Measurements from ENCODE around the gene ELK1.

The ELK1 gene

GRCh38 chrX:47633689-47634590 is 16.4 kb downstream of the ELK1 start:
- DNase-seq (ENCODE audit: low read depth): no peak
- no peak overlapping the region for H3K4me3 ChIP-seq (ENCODE audit: control insufficient read depth, low read depth, low read length)

GRCh38 chrX:47632666-47633065 is 17.7 kb downstream of the ELK1 start:
- H3K4me3 ChIP-seq (ENCODE audit: control insufficient read depth, low read depth, low read length): no peak overlapping the region
- TF ChIP-seq CTCF (IDR thresholded peaks at IDR 0.05; ENCODE audit: control insufficient read depth, insufficient read depth, low read depth, low read length, missing control alignments): no peak
- no peak for DNase-seq (ENCODE audit: low read depth)

More at GRCh38 chrX:47633689-47634590, 16.4 kb downstream of the ELK1 start:
- no peak for TF ChIP-seq CTCF (IDR thresholded peaks at IDR 0.05; ENCODE audit: control insufficient read depth, insufficient read depth, low read depth, low read length, missing control alignments)

- no peak for DNase-seq (ENCODE audit: low read depth)
- H3K4me3 ChIP-seq (ENCODE audit: control insufficient read depth, low read depth, low read length): no peak overlapping the region
- no peak for TF ChIP-seq CTCF (IDR thresholded peaks at IDR 0.05; ENCODE audit: control insufficient read depth, insufficient read depth, low read depth, low read length, missing control alignments)
Observed at GRCh38 chrX:47631676-47632075, 18.7 kb downstream of the ELK1 start.

- no peak for TF ChIP-seq CTCF (IDR thresholded peaks at IDR 0.05; ENCODE audit: control insufficient read depth, insufficient read depth, low read depth, low read length, missing control alignments)
- H3K4me3 ChIP-seq (ENCODE audit: control insufficient read depth, low read depth, low read length): no peak within 1 kb of the TSS
- no peak for DNase-seq (ENCODE audit: low read depth)
Observed at GRCh38 chrX:47629419-47630200, 20.8 kb downstream of the ELK1 start, which contains the start of gene CFP. TSS of gene CFP (minus strand) at chrX:47629930. CDS start at chrX:47629844, 86 bp downstream.

GRCh38 chrX:47628982-47629381 is 21.4 kb downstream of the ELK1 start:
- no peak overlapping the region for H3K4me3 ChIP-seq (ENCODE audit: control insufficient read depth, low read depth, low read length)
- TF ChIP-seq CTCF (IDR thresholded peaks at IDR 0.05; ENCODE audit: control insufficient read depth, insufficient read depth, low read depth, low read length, missing control alignments): peak; percentile 14
- no peak for DNase-seq (ENCODE audit: low read depth)

- no peak for TF ChIP-seq CTCF (IDR thresholded peaks at IDR 0.05; ENCODE audit: control insufficient read depth, insufficient read depth, low read depth, low read length, missing control alignments)
- H3K4me3 ChIP-seq (ENCODE audit: control insufficient read depth, low read depth, low read length): no peak overlapping the region
- DNase-seq (ENCODE audit: low read depth): no peak
Observed at GRCh38 chrX:47625365-47625764, 25.0 kb downstream of the ELK1 start.
